ENCODE measurements around the gene FAH.
"Not testable (repeated sequence)": the region's sequence is repeated elsewhere in the genome, so short reads cannot be mapped to it uniquely, and the experiment has no call there.

- not testable (repeated sequence) for TF ChIP-seq CTCF, POLR2A (IDR thresholded peaks at IDR 0.05)
Observed at GRCh38 chr15:80155378-80156175, 2.8 kb downstream of the FAH start.

Data from testis (tissue), 2 donors.